GM23338 (cell line): Measurements from ENCODE around the gene TBCEL. TPM values are rescaled to one million over a fixed set of nuclear protein-coding genes. Genes with fewer than 3 reads are reported as not detected.

Experiments used
- ATAC-seq: fragments of 200-7000 bp; cut with Tn5 transposase; 3 replicates; pipeline ENCODE4 v1.9.1; 2020
- DNase-seq: peaks from one replicate; pipeline ENCODE4 v3.0.0-alpha.2; 2015; ENCODE audit warnings: low spot score
- H2AFZ ChIP-seq: fragments of 200-600 bp; sonication (generic); 2 replicates; pipeline ENCODE4 v1.8.0; 2016; ENCODE audit warnings: antibody characterized with exemption, mild to moderate bottlenecking, moderate library complexity
- H3F3A ChIP-seq: fragments of 200-600 bp; sonication (generic); replicated peaks from 2 replicates; pipeline ENCODE4 v1.8.0; 2017; ENCODE audit warnings: antibody characterized with exemption, mixed run types, low read depth
- H3K27ac ChIP-seq: fragments of 200-600 bp; sonication (generic); 2 replicates; pipeline ENCODE4 v1.6.1; 2016; ENCODE audit warnings: low read depth
- H3K27me3 ChIP-seq: fragments of 200-600 bp; sonication (generic); 2 replicates; pipeline ENCODE4 v1.8.0; 2016; ENCODE audit warnings: mild to moderate bottlenecking, mixed run types, moderate library complexity; ENCODE audit not compliant: insufficient read depth
- H3K36me3 ChIP-seq: fragments of 200-600 bp; sonication (generic); 2 replicates; pipeline ENCODE4 v1.8.0; 2016; ENCODE audit warnings: mild to moderate bottlenecking; ENCODE audit not compliant: insufficient read depth
- H3K4me1 ChIP-seq: fragments of 200-600 bp; sonication (generic); 2 replicates; pipeline ENCODE4 v1.8.0; 2016; ENCODE audit warnings: mild to moderate bottlenecking, moderate library complexity; ENCODE audit not compliant: insufficient read depth
- H3K4me2 ChIP-seq: fragments of 200-600 bp; sonication (generic); 2 replicates; pipeline ENCODE4 v1.7.1; 2017; ENCODE audit warnings: mixed run types
- H3K4me3 ChIP-seq: fragments of 200-600 bp; sonication (generic); 2 replicates; pipeline ENCODE4 v1.6.1; 2016; ENCODE audit warnings: mixed run types
- H3K79me2 ChIP-seq: fragments of 200-600 bp; sonication (generic); replicated peaks from 2 replicates; pipeline ENCODE4 v1.8.0; 2017; ENCODE audit warnings: mild to moderate bottlenecking; ENCODE audit not compliant: insufficient read depth
- H3K9me2 ChIP-seq: fragments of 200-600 bp; sonication (generic); 2 replicates; pipeline ENCODE4 v1.8.0; 2017; ENCODE audit not compliant: insufficient read depth
- H4K20me1 ChIP-seq: fragments of 200-600 bp; sonication (generic); replicated peaks from 2 replicates; pipeline ENCODE4 v1.8.0; 2017; ENCODE audit warnings: mild to moderate bottlenecking; ENCODE audit not compliant: insufficient read depth
- H3K27ac Mint-ChIP-seq: 2 replicates; pipeline ENCODE4 v1.8.0; 2020; ENCODE audit warnings: inconsistent platforms, mild to moderate bottlenecking, moderate library complexity, mixed read lengths
- H3K27me3 Mint-ChIP-seq: 3 replicates; pipeline ENCODE4 v1.8.0; 2022; ENCODE audit warnings: low read depth, mild to moderate bottlenecking, moderate library complexity, mixed read lengths, inconsistent platforms; ENCODE audit not compliant: insufficient read depth, poor library complexity
- H3K36me3 Mint-ChIP-seq: 3 replicates; pipeline ENCODE4 v1.8.0; 2021; ENCODE audit warnings: low read depth, mild to moderate bottlenecking, inconsistent platforms, moderate library complexity, mixed read lengths
- H3K4me1 Mint-ChIP-seq: 3 replicates; pipeline ENCODE4 v1.8.0; 2020; ENCODE audit warnings: mild to moderate bottlenecking, inconsistent platforms, mixed read lengths
- H3K4me3 Mint-ChIP-seq: 3 replicates; pipeline ENCODE4 v1.8.0; 2021; ENCODE audit warnings: moderate library complexity, mild to moderate bottlenecking, inconsistent platforms, mixed read lengths
- H3K9me3 Mint-ChIP-seq: 3 replicates; pipeline ENCODE4 v1.8.0; 2020; ENCODE audit warnings: moderate library complexity, mild to moderate bottlenecking, inconsistent platforms, mixed read lengths
- CREB1 ChIP-seq: fragments of 250-450 bp; sonication (Bioruptor Pico); IDR thresholded peaks from 2 replicates; pipeline ENCODE4 v1.5.0; 2020; ENCODE audit warnings: low read depth, mild to moderate bottlenecking, moderate library complexity
- EZH2 ChIP-seq: fragments of 200-600 bp; sonication (generic); IDR thresholded peaks from one replicate; pipeline ENCODE4 v1.8.0; 2017; ENCODE audit warnings: antibody characterized with exemption, mild to moderate bottlenecking, low read depth; ENCODE audit not compliant: unreplicated experiment
- EZH2phosphoT487 ChIP-seq: fragments of 200-600 bp; sonication (generic); IDR thresholded peaks from one replicate; pipeline ENCODE4 v1.8.1; 2018; ENCODE audit warnings: antibody characterized with exemption; ENCODE audit not compliant: unreplicated experiment
- JUNB ChIP-seq: IDR thresholded peaks from one replicate; pipeline ENCODE4 v1.6.1; 2016; ENCODE audit warnings: antibody characterized with exemption; ENCODE audit not compliant: unreplicated experiment
- NANOG ChIP-seq: IDR thresholded peaks from 2 replicates; pipeline ENCODE4 v1.6.1; 2016; ENCODE audit warnings: antibody characterized with exemption, borderline replicate concordance
- POLR2AphosphoS5 ChIP-seq: IDR thresholded peaks from 2 replicates; pipeline ENCODE4 v1.6.1; 2016; ENCODE audit warnings: antibody characterized with exemption, low read depth
- STAT1 ChIP-seq: IDR thresholded peaks from one replicate; pipeline ENCODE4 v1.6.1; 2016; ENCODE audit warnings: antibody characterized with exemption; ENCODE audit not compliant: unreplicated experiment
- ZNF114 ChIP-seq: fragments of 250-450 bp; sonication (Bioruptor Pico); IDR thresholded peaks from 2 replicates; pipeline ENCODE4 v1.5.0; 2020; ENCODE audit warnings: mild to moderate bottlenecking, moderate library complexity
- ZNF331 ChIP-seq: fragments of 250-450 bp; sonication (Bioruptor Pico); IDR thresholded peaks from 2 replicates; pipeline ENCODE4 v1.5.0; 2020; ENCODE audit warnings: low read depth, mild to moderate bottlenecking, moderate library complexity
- polyA plus RNA-seq: library from polyadenylated mRNA; unstranded; fragments of >200 nt; fragmentation: Nextera tagmentation; extraction: Ambion mirVana; gene quantifications from 2 replicates; pipeline ENCODE4 v1.2.1, GENCODE V29; 2016
- total RNA-seq: library from RNA; depleted of rRNA; stranded (reverse); fragments of >200 nt; shearing (Covaris generic); gene quantifications from 2 replicates; pipeline ENCODE4 v1.2.3, GENCODE V29; 2014
- TF ChIP-seq, protein P1 (sequence below), 2 experiments: fragments of 200-600 bp in 1 of 2; sonication (generic) in 1 of 2; conservative IDR thresholded peaks; 2 replicates each; pipeline versions ENCODE4 v1.5.1 to v1.6.1; 2016 to 2017; ENCODE audit warnings: antibody characterized with exemption in 2 of 2, low read depth in 2 of 2, mild to moderate bottlenecking in 2 of 2, moderate library complexity in 1 of 2
- TF ChIP-seq, protein P2 (sequence below): IDR thresholded peaks from one replicate; pipeline ENCODE4 v1.6.1; 2018; ENCODE audit warnings: antibody characterized with exemption; ENCODE audit not compliant: unreplicated experiment
- TF ChIP-seq, protein P3 (sequence below): IDR thresholded peaks from 2 replicates; pipeline ENCODE4 v1.6.1; 2016; ENCODE audit warnings: antibody characterized with exemption
- TF ChIP-seq, protein P4 (sequence below): fragments of 250-450 bp; sonication (Bioruptor Pico); IDR thresholded peaks from 2 replicates; pipeline ENCODE4 v1.5.0; 2020; ENCODE audit warnings: mild to moderate bottlenecking, moderate library complexity

The TBCEL gene
- total and polyA plus RNA-seq, 2 experiments from 2014 or later, result 5.4 to 16.2 TPM

DNA sequence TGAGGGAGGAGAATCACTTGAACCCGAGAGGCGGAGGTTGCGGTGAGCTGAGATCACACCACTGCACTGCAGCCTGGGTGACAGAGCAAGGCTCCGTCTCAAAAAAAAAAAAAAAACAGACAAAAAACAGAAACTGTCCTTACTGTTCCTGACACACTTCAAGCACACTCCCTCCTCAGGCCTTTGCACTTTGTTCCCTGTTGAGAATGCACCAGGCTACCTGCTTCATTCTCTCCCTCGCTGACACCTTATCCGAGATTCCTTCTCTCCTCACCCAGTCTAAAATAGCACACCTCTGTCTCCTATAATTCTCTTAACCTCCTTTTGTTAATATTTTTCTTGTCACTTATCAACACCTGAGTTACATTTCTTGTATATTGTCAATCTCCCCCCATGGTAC is 44.9 kb downstream of the TBCEL start:
- H3K4me1 Mint-ChIP-seq, result peaks cover 14% of the 10 kb centered on the region
- peaks cover 41% of the 10 kb centered on the region for H3K36me3 Mint-ChIP-seq
- no peak overlapping the region for H3K4me3 Mint-ChIP-seq
- Histone ChIP-seq H3K4me3 (no peak overlapping the region), H3K4me2 (no peak overlapping the region), H3K36me3 (peaks cover 3% of the 10 kb centered on the region; the same call in 1 of the 2 replicates), H4K20me1 (no peaks in the 10 kb centered on the region), H3K27ac (no peak overlapping the region), H3F3A (no peaks in the 10 kb centered on the region), H2AFZ (no peak overlapping the region), H3K27me3 (no peaks in the 10 kb centered on the region), H3K4me1 (peaks cover 12% of the 10 kb centered on the region), H3K9me2 (no peaks in the 10 kb centered on the region), H3K79me2 (no peaks in the 10 kb centered on the region)
- H3K9me3 Mint-ChIP-seq, result peaks cover 4% of the 10 kb centered on the region; the same call in 1 of the 3 replicates
- TF ChIP-seq CREB1 (CRISPR knock-in tag), result no peak
- TF ChIP-seq POLR2AphosphoS5, result no peak
- TF ChIP-seq EZH2, result no peak
- no peak for TF ChIP-seq NANOG
- TF ChIP-seq ZNF331, result no peak
- TF ChIP-seq, protein P1, sequence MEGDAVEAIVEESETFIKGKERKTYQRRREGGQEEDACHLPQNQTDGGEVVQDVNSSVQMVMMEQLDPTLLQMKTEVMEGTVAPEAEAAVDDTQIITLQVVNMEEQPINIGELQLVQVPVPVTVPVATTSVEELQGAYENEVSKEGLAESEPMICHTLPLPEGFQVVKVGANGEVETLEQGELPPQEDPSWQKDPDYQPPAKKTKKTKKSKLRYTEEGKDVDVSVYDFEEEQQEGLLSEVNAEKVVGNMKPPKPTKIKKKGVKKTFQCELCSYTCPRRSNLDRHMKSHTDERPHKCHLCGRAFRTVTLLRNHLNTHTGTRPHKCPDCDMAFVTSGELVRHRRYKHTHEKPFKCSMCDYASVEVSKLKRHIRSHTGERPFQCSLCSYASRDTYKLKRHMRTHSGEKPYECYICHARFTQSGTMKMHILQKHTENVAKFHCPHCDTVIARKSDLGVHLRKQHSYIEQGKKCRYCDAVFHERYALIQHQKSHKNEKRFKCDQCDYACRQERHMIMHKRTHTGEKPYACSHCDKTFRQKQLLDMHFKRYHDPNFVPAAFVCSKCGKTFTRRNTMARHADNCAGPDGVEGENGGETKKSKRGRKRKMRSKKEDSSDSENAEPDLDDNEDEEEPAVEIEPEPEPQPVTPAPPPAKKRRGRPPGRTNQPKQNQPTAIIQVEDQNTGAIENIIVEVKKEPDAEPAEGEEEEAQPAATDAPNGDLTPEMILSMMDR (conservative IDR thresholded peaks at IDR 0.05; ENCODE audit: low read depth in 2 of 2), result no peak
- TF ChIP-seq, protein P2, sequence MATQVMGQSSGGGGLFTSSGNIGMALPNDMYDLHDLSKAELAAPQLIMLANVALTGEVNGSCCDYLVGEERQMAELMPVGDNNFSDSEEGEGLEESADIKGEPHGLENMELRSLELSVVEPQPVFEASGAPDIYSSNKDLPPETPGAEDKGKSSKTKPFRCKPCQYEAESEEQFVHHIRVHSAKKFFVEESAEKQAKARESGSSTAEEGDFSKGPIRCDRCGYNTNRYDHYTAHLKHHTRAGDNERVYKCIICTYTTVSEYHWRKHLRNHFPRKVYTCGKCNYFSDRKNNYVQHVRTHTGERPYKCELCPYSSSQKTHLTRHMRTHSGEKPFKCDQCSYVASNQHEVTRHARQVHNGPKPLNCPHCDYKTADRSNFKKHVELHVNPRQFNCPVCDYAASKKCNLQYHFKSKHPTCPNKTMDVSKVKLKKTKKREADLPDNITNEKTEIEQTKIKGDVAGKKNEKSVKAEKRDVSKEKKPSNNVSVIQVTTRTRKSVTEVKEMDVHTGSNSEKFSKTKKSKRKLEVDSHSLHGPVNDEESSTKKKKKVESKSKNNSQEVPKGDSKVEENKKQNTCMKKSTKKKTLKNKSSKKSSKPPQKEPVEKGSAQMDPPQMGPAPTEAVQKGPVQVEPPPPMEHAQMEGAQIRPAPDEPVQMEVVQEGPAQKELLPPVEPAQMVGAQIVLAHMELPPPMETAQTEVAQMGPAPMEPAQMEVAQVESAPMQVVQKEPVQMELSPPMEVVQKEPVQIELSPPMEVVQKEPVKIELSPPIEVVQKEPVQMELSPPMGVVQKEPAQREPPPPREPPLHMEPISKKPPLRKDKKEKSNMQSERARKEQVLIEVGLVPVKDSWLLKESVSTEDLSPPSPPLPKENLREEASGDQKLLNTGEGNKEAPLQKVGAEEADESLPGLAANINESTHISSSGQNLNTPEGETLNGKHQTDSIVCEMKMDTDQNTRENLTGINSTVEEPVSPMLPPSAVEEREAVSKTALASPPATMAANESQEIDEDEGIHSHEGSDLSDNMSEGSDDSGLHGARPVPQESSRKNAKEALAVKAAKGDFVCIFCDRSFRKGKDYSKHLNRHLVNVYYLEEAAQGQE, result no peak
- TF ChIP-seq JUNB, result no peak
- TF ChIP-seq STAT1, result no peak
- TF ChIP-seq ZNF114 (CRISPR knock-in tag), result no peak
- TF ChIP-seq, protein P3, sequence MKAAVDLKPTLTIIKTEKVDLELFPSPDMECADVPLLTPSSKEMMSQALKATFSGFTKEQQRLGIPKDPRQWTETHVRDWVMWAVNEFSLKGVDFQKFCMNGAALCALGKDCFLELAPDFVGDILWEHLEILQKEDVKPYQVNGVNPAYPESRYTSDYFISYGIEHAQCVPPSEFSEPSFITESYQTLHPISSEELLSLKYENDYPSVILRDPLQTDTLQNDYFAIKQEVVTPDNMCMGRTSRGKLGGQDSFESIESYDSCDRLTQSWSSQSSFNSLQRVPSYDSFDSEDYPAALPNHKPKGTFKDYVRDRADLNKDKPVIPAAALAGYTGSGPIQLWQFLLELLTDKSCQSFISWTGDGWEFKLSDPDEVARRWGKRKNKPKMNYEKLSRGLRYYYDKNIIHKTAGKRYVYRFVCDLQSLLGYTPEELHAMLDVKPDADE, result no peak
- TF ChIP-seq, protein P4, sequence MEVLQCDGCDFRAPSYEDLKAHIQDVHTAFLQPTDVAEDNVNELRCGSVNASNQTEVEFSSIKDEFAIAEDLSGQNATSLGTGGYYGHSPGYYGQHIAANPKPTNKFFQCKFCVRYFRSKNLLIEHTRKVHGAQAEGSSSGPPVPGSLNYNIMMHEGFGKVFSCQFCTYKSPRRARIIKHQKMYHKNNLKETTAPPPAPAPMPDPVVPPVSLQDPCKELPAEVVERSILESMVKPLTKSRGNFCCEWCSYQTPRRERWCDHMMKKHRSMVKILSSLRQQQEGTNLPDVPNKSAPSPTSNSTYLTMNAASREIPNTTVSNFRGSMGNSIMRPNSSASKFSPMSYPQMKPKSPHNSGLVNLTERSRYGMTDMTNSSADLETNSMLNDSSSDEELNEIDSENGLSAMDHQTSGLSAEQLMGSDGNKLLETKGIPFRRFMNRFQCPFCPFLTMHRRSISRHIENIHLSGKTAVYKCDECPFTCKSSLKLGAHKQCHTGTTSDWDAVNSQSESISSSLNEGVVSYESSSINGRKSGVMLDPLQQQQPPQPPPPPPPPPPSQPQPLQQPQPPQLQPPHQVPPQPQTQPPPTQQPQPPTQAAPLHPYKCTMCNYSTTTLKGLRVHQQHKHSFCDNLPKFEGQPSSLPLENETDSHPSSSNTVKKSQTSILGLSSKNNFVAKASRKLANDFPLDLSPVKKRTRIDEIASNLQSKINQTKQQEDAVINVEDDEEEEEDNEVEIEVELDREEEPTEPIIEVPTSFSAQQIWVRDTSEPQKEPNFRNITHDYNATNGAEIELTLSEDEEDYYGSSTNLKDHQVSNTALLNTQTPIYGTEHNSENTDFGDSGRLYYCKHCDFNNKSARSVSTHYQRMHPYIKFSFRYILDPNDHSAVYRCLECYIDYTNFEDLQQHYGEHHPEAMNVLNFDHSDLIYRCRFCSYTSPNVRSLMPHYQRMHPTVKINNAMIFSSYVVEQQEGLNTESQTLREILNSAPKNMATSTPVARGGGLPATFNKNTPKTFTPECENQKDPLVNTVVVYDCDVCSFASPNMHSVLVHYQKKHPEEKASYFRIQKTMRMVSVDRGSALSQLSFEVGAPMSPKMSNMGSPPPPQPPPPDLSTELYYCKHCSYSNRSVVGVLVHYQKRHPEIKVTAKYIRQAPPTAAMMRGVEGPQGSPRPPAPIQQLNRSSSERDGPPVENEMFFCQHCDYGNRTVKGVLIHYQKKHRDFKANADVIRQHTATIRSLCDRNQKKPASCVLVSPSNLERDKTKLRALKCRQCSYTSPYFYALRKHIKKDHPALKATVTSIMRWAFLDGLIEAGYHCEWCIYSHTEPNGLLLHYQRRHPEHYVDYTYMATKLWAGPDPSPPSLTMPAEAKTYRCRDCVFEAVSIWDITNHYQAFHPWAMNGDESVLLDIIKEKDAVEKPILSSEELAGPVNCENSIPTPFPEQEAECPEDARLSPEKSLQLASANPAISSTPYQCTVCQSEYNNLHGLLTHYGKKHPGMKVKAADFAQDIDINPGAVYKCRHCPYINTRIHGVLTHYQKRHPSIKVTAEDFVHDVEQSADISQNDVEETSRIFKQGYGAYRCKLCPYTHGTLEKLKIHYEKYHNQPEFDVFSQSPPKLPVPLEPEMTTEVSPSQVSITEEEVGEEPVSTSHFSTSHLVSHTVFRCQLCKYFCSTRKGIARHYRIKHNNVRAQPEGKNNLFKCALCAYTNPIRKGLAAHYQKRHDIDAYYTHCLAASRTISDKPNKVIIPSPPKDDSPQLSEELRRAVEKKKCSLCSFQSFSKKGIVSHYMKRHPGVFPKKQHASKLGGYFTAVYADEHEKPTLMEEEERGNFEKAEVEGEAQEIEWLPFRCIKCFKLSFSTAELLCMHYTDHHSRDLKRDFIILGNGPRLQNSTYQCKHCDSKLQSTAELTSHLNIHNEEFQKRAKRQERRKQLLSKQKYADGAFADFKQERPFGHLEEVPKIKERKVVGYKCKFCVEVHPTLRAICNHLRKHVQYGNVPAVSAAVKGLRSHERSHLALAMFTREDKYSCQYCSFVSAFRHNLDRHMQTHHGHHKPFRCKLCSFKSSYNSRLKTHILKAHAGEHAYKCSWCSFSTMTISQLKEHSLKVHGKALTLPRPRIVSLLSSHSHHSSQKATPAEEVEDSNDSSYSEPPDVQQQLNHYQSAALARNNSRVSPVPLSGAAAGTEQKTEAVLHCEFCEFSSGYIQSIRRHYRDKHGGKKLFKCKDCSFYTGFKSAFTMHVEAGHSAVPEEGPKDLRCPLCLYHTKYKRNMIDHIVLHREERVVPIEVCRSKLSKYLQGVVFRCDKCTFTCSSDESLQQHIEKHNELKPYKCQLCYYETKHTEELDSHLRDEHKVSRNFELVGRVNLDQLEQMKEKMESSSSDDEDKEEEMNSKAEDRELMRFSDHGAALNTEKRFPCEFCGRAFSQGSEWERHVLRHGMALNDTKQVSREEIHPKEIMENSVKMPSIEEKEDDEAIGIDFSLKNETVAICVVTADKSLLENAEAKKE (CRISPR knock-in tag), result no peak
- no peak for TF ChIP-seq EZH2phosphoT487
- no peak overlapping the region for H3K27ac Mint-ChIP-seq
- no peak for DNase-seq
- no peak for ATAC-seq
- no peaks in the 10 kb centered on the region for H3K27me3 Mint-ChIP-seq
